ENCODE data around the gene ADCY5.

The ADCY5 gene

DNA sequence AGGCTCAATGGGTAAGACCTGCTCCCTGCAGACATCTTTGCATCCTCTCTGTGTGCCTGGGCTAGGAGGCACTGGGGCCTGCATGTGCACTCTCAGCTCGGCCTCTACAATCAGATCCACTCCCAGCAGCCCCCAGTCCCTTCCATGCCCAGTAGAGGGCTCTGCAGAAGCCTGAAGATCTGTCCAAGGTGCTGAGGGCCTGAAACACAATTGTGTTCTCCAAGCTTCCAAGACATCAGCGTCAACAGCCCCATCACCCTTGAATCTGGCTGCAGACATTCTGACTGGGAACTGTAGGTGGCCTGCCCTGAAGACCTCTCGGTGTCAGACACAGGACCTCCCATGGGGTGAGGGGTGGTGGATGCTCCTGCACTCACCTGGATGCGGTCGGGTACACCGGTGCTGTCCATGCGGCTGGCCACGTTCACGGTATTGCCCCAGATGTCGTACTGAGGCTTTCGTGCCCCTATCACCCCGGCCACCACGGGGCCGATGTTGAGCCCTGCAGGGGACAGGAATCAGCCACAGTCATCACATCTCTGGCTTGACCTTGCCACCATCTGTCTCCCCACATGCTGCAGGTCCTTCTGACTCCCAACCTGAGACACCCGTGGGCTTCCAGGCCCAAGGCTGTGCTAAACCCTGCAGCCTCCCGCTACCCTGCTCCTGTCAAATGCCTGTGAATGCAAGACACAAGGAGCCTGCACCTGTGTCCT, 162.4 kb downstream of the ADCY5 start:
- DNase-seq (ENCODE audit: low spot score) = peak; percentile 7

DNA sequence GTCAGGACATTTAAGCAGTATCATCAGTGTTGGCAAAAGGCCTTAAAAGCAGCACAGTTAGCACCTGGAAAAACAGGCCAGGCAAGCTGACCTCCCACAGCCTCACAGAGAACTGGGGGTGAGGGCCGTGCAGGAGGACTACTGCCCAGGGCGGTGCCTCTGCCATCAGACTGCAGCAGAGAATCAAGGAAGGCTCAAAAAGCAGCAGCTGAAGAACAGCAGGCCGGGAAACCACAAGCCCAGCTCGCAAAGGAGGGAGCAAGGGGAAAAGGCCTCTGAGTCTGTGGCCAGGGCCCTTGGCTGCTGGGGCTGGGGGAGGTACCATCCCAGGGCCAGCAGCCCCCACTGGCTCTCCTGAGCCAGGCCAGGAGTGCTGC, 163.0 kb downstream of the ADCY5 start:
- DNase-seq (ENCODE audit: low spot score) = no peak

DNA sequence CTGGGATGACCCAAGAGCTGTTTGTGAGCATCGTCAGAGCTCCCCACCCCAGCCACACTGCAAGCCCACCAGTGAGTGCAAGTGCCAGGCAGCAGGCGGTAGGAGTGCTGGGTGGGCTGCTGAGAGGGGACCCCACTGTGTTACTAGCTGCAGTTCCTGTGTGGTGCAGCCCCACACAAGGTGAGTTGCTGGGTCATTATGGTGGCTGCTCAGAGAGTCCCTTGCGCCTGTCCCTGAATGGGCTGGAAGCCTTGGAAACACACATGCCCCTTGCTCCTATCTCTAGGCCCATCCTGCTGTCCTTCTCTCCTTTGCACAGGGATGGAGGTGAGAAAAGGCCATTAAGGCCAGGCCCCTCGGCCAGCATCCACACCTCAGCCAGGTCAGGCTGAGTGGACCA, 163.4 kb downstream of the ADCY5 start:
- no peak for DNase-seq (ENCODE audit: low spot score)

DNA sequence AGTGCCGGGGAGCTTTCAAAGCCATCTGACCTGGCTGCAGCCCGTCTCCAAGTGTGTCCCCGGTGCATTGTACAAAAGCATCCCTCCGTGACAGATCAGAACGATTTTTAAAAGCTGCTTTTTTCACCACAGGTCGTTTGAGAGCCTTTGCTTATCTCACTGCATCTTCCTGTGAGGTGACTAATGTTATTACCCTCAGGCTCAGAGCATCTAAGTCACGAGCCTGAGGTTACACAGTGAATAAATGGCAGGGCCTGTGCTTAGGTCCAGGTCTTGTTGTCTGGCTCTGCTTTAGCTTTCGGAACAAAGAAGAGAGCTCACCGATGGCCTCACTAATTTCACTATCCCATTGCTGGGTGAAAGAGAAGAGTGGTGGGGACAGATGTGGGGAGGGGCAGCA, 163.8 kb downstream of the ADCY5 start:
- no peak for DNase-seq (ENCODE audit: low spot score)

DNA sequence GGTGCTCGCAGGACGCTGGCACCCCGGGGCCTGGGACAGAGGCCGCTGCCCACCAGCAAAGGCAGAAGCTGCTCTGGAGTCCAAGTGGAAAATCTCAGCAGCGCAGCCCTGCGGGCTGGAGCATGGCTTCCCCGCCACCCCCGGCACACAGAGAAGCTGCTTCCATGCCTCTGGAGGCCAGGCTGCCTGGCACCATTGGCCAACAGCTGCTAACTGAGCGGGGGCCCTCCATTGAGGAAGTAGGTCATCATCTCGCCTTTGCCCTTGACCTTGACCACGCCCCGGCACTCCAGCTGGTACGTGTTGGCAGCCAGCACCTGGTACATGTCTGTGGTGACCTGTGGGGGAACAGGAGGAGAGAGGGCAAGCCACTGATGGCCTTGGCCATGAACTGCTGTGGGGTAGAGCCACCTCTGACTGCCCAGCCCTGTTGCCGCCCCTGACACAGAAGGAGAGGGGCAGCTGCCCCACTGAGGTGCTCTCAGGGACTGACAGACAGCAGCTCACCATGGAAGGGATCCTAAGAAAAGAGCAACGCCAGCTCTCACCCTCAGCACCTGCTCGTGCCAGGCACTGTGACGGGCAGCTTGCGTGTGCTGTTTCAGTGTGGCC, 164.4 kb downstream of the ADCY5 start:
- no peak for DNase-seq (ENCODE audit: low spot score)

DNA sequence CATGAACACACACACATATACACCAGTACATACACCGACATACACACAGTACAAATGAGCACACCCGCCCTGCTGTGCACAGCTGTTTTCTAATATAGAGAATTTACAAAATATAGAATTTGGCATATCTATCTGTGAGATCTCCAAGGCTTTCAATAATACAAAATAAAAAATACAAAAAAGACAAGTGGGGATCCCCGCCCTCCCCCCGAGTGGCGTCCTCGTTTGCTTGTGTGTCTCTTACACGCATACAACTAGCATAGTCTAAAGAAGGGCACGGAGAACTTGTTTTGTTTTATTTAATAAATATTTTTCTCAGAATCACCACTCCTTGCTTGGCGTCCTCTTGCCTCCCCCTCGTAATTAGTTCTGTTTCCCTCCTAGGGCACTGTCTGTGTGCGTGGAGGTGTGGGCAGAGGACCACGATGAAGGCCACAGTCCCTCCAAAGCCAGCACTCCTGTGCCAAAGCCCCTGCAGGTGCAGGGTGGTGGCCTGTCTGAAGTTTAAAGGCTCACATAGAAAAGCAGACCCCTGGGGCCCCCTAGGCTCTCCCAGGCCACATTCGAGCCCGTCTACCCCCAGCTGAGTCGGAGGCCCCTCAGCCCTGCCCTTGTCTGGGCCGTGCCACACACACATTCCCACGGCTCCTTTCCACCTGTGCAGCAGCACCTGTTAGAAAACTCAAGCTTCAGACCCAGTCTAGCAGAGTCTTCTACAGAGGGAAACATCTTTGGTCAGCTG, 165.1 kb downstream of the ADCY5 start:
- DNase-seq (ENCODE audit: low spot score) = no peak

DNA sequence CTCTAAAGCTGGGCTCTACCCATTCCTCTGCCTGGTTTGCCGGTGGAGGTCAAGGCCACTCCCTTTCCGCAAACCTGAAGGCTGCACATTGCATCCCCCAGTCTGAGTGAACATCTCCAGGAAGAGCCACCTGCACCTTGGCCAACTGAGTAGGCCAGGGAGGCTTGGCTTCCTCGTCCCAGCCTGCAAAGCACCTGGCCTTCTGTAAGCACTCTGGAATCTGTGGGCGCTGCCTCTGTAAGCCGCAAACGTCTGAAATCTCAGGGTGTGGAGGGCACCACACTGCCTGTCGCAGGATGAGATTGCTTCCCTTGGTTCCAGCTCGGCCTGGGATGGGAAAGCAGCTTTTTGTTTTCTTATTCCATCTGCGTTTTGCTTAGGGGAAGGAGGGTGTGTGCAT, 165.8 kb downstream of the ADCY5 start:
- no peak for DNase-seq (ENCODE audit: low spot score)

DNA sequence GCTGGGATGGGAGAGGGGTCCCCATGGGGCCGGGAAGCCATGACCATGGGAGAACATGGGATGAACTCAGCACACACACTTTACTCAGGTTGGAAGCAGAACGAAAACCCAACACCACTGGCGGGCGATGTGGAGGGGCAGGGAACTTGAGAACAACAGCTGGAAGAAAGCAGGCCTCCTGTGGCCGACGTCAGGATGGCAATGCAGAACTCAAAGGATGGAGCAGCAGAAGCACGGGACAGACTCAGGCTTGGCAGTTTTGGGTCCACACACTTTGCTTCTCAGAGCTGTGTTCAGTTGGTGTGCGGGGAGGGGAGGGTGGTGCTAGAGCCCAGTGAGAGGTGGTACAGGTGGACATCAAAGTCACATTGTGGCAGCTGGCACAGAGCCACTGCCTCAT, 166.4 kb downstream of the ADCY5 start:
- DNase-seq (ENCODE audit: low spot score) = no peak

DNA sequence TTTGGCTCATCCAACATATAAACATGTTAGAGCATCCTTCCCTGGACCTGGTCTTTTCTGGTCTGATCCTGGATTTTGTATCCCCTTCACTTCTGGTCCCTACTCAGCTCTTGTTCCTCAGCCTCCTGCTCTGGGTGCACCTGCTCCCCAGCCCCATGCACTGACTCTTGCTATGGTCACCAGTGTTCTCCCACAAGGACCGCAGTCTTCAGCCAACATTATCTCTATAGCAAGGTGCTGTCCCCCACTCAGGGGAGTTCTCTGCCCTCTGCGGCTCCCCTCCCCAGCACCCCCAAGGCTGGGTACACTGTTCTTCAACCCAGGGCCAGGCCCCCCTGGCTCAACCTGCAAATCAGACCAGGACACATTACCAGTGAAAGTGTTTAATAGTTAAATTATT, 167.0 kb downstream of the ADCY5 start:
- DNase-seq (ENCODE audit: low spot score) = no peak

DNA sequence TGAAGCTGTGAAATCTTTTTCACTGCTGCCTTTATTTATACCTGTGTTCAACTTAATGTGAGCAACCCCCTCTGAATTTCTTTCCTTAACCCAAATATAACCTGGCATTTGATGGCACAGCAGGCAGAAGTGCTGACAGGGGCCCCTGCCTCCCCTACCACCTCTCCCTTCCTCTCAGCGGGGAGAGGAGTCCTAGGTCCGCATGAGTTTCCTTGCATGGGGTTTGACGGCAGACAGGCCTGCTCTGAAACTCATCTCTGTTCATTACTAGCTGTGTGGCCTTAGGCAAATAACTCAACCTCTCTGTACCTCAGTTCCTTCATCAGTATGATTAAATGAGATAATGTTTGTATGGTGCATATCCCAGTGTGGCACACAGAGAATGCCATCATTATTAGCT, 167.5 kb downstream of the ADCY5 start:
- DNase-seq (ENCODE audit: low spot score) = no peak

DNA sequence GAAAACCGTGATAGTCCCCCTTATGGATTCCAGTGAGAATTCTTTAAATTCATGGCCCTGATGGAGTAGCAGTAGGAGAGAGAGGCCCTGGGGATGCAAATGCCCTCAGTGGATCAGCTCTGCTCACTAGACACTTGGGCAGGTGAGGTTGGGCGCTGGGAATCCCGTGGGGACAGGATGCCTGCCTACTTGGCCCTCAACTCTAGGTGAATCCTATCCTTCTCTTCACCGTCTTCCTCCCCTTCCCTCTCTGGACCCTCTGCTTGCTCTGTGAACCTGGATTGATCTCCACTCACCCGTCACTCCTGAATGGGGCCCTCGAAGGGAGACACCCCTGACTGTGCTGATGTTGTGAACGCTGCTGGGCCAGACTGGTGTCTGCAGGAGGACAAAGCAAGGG, 169.8 kb downstream of the ADCY5 start:
- no peak for DNase-seq (ENCODE audit: low spot score)

DNA sequence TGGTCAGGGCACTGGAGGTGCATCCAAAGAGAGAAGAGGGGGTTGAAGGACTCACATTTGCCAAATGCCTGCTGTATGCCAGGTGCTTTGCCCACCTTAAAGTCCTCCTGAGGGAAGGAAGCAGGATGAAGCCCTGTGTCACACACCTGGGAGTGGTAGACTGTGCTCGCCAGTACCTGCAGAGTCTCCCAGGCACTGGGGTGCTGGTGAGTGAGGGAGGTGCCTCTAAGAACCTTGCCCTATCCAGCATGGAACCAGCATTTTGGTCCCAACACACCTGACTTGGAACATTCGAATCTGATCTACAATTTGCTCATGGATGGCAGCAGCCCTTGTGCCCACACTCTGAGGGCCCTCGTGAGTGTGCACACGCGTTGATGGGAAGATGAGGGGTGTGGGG, 170.4 kb downstream of the ADCY5 start:
- no peak for DNase-seq (ENCODE audit: low spot score)

DNA sequence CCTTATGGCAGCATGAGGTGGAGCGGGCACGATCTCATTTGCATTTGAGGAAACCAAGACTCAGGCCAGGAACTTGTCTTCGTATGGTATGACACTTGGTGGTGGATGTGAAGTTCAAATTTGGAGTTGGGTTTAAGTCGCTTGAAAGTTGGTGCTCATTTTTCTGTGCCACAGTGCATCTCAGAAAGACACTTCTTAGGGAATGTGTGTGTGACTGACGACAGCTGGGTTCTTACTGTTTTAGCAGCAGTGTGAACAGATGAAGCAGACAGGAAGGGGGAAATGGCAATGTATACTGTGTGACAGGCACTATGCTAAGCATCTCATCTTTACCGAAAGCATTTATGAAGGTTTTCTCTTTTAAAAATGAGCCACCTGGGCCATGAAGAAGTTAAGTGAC, 171.8 kb downstream of the ADCY5 start:
- no peak for DNase-seq (ENCODE audit: low spot score)

DNA sequence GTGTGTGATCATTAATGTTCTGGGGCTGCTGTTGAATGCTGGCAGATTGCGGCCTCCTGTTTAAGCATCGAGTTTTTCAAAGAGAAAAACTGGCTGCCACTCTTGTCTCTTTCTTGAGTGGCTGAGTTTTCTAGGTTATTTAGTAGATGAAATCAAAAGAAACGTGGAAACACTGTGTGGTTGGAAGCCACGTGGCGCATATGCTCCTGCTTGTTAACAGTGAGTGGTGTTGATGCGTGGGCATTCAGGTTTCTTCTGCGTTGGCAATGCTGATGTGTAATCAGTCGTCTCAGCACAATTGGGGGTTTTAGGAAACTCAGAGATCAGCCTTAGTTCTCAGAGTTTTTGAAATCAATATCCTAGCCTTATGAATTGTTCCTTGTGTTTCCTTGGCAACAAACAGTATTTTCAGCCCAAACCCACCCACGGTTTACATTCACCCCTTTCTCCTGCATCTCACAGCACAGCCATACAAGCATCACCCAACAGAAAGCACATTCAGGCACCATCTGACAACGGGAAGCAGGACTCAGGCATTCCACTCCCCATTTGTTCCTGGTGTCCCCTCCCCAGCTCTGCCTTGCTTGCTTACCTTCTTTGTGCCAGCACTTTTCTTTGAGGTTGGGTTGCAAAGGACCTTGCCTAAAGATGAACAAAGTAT, 172.4 kb downstream of the ADCY5 start:
- no peak for DNase-seq (ENCODE audit: low spot score)

DNA sequence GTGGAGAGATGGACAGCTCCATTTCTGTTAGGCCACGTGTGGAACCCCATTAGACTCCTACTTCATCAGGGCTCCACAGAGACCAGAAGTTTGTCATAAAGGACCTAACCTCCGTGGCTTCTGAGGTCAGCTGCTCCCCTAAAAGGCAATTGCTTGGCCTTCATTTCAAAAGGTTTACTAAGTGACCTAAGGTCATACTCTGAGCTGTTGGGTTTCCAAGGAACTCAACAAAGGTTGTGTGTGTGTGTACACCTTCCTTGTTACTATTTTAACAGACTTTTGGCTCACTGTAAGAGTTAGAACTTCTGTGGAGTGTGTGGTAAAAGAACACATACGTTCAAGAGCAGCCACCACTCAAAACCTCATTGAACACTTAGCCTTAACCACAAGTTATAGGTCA, 173.2 kb downstream of the ADCY5 start:
- no peak for DNase-seq (ENCODE audit: low spot score)

DNA sequence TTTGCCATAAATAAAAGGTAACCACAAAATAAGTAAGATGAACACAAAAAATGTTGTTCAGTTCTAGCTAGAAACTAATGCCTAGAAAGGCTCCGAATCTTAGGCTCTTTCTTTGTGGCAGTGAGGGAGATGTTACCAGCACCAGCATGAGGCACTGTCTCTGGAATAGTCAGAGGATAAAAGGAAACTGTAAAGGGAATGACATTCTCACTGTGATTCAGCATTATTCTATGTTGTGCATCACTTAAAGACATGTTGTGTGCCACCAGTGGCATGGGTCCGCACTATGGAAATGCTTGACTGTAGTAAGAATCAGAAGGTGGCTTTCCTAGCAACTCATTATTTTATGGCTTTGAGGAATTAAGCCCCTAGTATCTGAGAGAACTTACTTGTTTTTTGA, 176.3 kb downstream of the ADCY5 start:
- DNase-seq (ENCODE audit: low spot score) = no peak

DNA sequence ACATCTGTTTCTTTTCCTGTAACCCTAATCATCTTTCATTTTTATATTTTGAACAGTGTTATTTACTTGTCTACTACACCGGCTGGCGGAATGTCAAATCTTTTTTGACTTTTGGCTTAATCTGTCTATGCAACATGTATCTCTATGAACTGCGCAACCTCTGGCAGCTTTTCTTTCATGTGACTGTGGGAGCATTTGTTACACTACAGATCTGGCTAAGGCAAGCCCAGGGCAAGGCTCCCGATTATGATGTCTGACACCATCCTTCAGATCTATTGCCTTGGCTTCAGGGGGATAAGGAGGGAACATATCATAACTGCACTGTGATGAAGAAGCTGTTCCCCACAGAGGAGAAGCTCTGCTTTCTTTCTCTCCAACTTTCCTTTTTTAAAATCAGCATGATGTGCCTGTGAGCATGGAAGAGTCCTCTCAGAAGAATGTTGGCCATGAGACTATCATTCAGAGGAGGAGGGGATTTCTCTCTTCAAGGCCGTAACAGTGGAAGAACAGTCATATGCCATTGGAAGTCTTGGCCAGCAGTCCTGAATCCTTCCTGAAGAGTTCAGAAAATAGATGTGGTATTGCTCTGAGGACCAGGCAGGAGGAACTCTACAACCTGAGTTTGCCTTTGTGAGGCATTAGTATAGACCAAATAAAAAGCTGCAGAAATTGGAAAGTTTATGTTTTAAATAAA, 177.3 kb downstream of the ADCY5 start:
- DNase-seq (ENCODE audit: low spot score) = no peak

DNA sequence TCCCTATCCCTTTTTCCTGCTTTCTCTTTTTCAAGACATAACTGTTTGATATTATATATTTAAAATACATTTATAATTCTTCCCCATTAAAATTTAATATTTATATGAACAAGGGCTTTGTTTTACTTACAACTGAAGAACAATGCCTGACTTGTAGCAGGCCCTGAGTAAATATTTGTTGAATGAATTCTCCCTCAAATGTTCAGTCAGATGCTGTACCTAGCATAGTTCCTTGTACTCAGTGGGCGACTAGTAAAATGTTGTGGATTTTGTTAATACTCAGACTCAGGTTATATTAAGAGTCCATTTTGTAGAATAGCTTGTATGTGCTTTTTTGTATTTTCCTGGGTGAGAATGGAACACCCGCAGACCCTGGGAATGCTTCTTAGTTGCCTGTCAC, 178.1 kb downstream of the ADCY5 start:
- no peak for DNase-seq (ENCODE audit: low spot score)

DNA sequence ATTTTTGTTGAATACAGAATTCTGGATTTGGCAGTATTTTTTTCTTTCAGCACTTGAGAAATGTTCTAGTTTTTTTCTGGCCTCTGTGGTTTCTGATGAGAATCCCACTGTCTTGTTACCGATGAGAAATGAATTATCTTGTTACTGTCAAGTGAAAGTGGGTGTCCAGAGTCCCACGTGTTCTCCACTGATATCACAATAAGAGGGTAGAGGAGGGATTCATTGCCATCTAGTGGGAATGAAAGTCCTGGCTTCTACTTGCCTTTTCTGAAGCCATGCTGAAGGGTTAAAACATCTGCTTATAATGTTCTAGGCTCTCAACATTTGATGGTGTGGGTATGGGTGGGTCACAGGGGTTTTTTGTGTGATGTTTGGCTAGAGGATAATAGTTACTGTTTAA, 181.1 kb downstream of the ADCY5 start:
- DNase-seq (ENCODE audit: low spot score) = peak; percentile 39

DNA sequence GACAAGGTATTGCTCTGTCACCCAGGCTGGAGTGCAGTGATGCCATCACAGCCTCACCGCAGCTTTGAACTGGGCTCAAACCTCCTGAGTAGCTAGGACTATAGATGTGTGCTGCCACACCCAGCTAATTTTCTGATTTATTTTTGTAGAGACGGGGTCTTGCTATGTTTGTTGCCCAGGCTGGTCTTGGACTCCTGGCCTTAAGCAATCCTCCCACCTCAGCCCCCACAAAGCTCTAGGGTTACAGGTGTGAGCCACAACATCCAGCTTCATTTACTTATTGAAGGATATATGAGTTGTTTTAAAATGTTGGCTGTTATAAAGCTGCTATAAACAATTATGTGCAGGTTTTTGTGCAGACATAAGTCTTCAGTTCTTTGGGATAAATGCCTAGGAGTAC, 184.9 kb downstream of the ADCY5 start:
- no peak for DNase-seq (ENCODE audit: low spot score)

DNA sequence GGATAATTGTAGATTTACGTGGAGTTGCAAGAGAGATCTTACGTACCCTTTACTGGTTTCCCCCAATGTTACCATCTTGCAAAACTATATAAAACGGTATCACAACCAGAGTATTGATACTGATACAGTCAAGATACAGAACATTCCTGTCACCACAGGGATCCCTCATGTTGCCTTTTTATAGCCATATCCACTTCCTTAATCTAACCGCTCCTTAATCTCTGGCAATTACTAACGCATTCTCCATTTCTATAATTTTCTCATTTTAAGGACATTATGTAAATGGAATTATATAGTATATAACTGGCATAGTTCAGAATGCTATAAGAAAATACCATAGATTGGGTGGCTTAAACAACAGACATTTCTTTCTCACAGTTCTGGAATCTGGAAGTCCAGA, 186.0 kb downstream of the ADCY5 start:
- DNase-seq (ENCODE audit: low spot score) = no peak

DNA sequence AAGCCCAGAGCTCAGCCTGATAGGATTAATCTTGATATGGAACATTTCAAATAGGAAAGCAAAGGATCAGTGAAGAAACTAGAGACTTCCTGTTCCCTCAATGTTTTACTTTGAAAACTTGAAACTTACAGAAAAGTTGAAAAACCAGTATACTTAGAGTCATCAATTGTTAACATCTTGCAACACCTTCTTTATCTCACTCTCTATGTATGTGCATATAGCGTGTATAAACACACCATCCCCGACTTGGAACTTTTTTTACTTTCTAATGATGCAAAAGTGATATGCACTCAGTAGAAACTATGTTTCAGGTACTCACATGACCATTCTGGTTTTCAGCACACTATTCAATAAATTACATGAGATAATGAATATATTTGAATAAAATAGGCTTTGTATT, 186.7 kb downstream of the ADCY5 start:
- no peak for DNase-seq (ENCODE audit: low spot score)
